K562 (cell line): ENCODE measurements around the gene TBC1D16. TPM values are rescaled to one million over a fixed set of nuclear protein-coding genes. Genes with fewer than 3 reads are reported as not detected.

Source experiments
- ATAC-seq: fragments of 200-7000 bp; cut with Tn5 transposase; 3 replicates; pipeline ENCODE4 v1.9.1; 2020; ENCODE audit warnings: moderate library complexity
- BruUV-seq: library from RNA; stranded (reverse); fragments of 400-500 nt; replicated peaks from 2 replicates; lab custom pipeline; 2021; lab: Mats Ljungman, UMichigan
- CTCF ChIA-PET: fragments of 300-600 bp; formaldehyde crosslinking; extraction: SDS; loops from one replicate; lab custom pipeline; 2021; ENCODE audit warnings: low intra/inter-chr PET ratio; lab: Yijun Ruan, JAX
- POLR2A ChIA-PET: fragments of 300-600, 350-650 bp; sonication (Branson Sonifier 250); formaldehyde crosslinking; extraction: SDS; loops from one replicate; lab custom pipeline; 2021; ENCODE audit warnings: antibody characterized with exemption, inconsistent platforms; lab: Yijun Ruan, JAX
- DNase-seq, 4 experiments: peaks; one replicate each; pipeline versions ENCODE4 v3.0.0 to v3.0.0-alpha.2; 2011 to 2018; ENCODE audit warnings: low spot score in 3 of 4, mixed read lengths in 3 of 4; ENCODE audit errors: extremely low read depth in 1 of 4
- FAIRE-seq: peaks from 2 replicates; lab custom pipeline; 2011; peaks lifted over from hg19 to GRCh38; lab: Jason Lieb, UNC
- H2AFZ ChIP-seq: 2 replicates; pipeline ENCODE4 v1.6.0; 2011; ENCODE audit warnings: low read depth, low read length, control low read depth, inconsistent platforms
- H3K27ac ChIP-seq: fragments of 200-600 bp; 3 replicates; pipeline ENCODE4 v1.8.0; 2011; ENCODE audit warnings: low read depth, mild to moderate bottlenecking, control low read depth, inconsistent platforms, low read length, moderate library complexity, mixed read lengths; ENCODE audit errors: extremely low read depth
- H3K27me3 ChIP-seq, 2 experiments: fragments of 300-600 bp in 1 of 2; 2 replicates in 1 of 2; 3 replicates in 1 of 2; pipeline versions ENCODE4 v1.6.0 to v1.8.0; 2011; ENCODE audit warnings: inconsistent platforms in 2 of 2, low read length in 2 of 2, mild to moderate bottlenecking in 1 of 2, mixed read lengths in 1 of 2, moderate library complexity in 1 of 2; ENCODE audit not compliant: control insufficient read depth in 2 of 2, insufficient read depth in 2 of 2
- H3K36me3 ChIP-seq: fragments of 300-600 bp; 3 replicates; pipeline ENCODE4 v1.8.0; 2011; ENCODE audit warnings: mild to moderate bottlenecking, low read length, inconsistent platforms; ENCODE audit not compliant: control insufficient read depth, insufficient read depth
- H3K4me1 ChIP-seq, 2 experiments: fragments of 200-600 bp in 1 of 2; replicated peaks in 1 of 2; 2 replicates in 1 of 2; 3 replicates in 1 of 2; pipeline versions ENCODE4 v1.5.1 to v1.8.0; 2011; ENCODE audit warnings: inconsistent platforms in 2 of 2, low read length in 2 of 2, mild to moderate bottlenecking in 1 of 2, mixed read lengths in 1 of 2, moderate library complexity in 1 of 2; ENCODE audit not compliant: control insufficient read depth in 2 of 2, insufficient read depth in 2 of 2
- H3K4me2 ChIP-seq: 2 replicates; pipeline ENCODE4 v1.6.1; 2011; ENCODE audit warnings: low read length, control low read depth, inconsistent platforms, mixed read lengths; ENCODE audit not compliant: insufficient read depth
- H3K4me3 ChIP-seq: fragments of 200-600 bp; sonication (generic), shearing (Covaris generic); 2 replicates; pipeline ENCODE4 v1.5.1; 2016; ENCODE audit warnings: control low read depth, inconsistent platforms
- H3K79me2 ChIP-seq: fragments of 200-600 bp; 3 replicates; pipeline ENCODE4 v1.8.0; 2011; ENCODE audit warnings: low read length, inconsistent platforms; ENCODE audit not compliant: control insufficient read depth, insufficient read depth
- H3K9ac ChIP-seq, 2 experiments: 2 replicates each; pipeline versions ENCODE4 v1.6.0 to v1.6.1; 2011; ENCODE audit warnings: low read depth in 2 of 2, low read length in 2 of 2, control low read depth in 1 of 2, inconsistent platforms in 1 of 2, mild to moderate bottlenecking in 1 of 2, mixed read lengths in 1 of 2; ENCODE audit not compliant: insufficient read depth in 1 of 2
- H3K9me1 ChIP-seq: one replicate; pipeline ENCODE4 v1.6.0; 2011; ENCODE audit warnings: inconsistent platforms, mild to moderate bottlenecking, low read length, moderate library complexity; ENCODE audit not compliant: control insufficient read depth, insufficient read depth
- H3K9me3 ChIP-seq: replicated peaks from 2 replicates; pipeline ENCODE4 v1.5.1; 2011; ENCODE audit warnings: low read depth, low read length, inconsistent platforms; ENCODE audit not compliant: control insufficient read depth, insufficient read depth
- H4K20me1 ChIP-seq: replicated peaks from 2 replicates; pipeline ENCODE4 v1.6.1; 2011; ENCODE audit warnings: low read length, inconsistent platforms, mixed read lengths; ENCODE audit not compliant: control insufficient read depth, insufficient read depth
- ATF3 ChIP-seq, 2 experiments: fragments of 450-650 bp in 1 of 2; sonication (generic) in 1 of 2; formaldehyde crosslinking in 1 of 2; IDR thresholded peaks in 1 of 2; conservative IDR thresholded peaks in 1 of 2; 2 replicates each; pipeline versions ENCODE4 v1.6.1 to v1.8.1; 2016 to 2023; ENCODE audit warnings: mild to moderate bottlenecking in 2 of 2, moderate library complexity in 2 of 2, inconsistent platforms in 1 of 2, missing genetic modification reagents in 1 of 2
- CHCHD3 ChIP-seq: fragments of 250-450 bp; sonication (Bioruptor Pico); IDR thresholded peaks from 2 replicates; pipeline ENCODE4 v2.1.2; 2022; ENCODE audit warnings: mild to moderate bottlenecking
- PRDM10 ChIP-seq: fragments of 450-650 bp; IDR thresholded peaks from 2 replicates; pipeline ENCODE4 v1.6.1; 2018; ENCODE audit not compliant: partially characterized antibody
- TRIM25 ChIP-seq: fragments of 450-650 bp; IDR thresholded peaks from 2 replicates; pipeline ENCODE4 v1.7.0; 2016; ENCODE audit warnings: borderline replicate concordance
- WGBS: fragments of 100-300 bp; shearing (Covaris generic); methylation state at CpG from one replicate; pipeline ENCODE4 v1.1.6; 2016; ENCODE audit warnings: low coverage, mixed read lengths; ENCODE audit not compliant: insufficient coverage; ENCODE audit errors: missing lambda C conversion rate; 5-methylcytosine and 5-hydroxymethylcytosine counted together
- in situ Hi-C: fragments of 300-500 bp; cut with MboI; formaldehyde crosslinking; loops from 4 replicates; pipeline ENCODE4 v1.15.0; 2018; ENCODE audit warnings: inconsistent platforms, mixed read lengths
- intact Hi-C: fragments of 100-400 bp; cut with micrococcal nuclease; formaldehyde crosslinking; loops from 2 replicates; pipeline ENCODE4 v1.14.2; 2022
- polyA plus RNA-seq, 8 experiments: library from polyadenylated mRNA; depleted of rRNA in 4 of 8; stranded (reverse) in 5 of 8; unstranded in 3 of 8; fragments of >200 nt; fragmentation: Nextera tagmentation in 2 of 8; fragmentation: Illumina TruSeq in 1 of 8; extraction: Ambion mirVana in 2 of 8; extraction: Trizol in 1 of 8; gene quantifications; 2 replicates each; pipeline versions ENCODE4 v1.2.1 to v1.2.3, GENCODE V29; 2011 to 2014; ENCODE audit warnings: inconsistent platforms in 1 of 8, missing spikeins in 1 of 8
- total RNA-seq, 7 experiments: library from RNA; depleted of rRNA in 6 of 7; stranded (reverse); fragments of >200 nt in 6 of 7; fragmentation: Illumina TruSeq in 2 of 7; extraction: Trizol in 2 of 7; gene quantifications; 2 replicates each; pipeline versions ENCODE4 v1.2.1 to v1.2.3, GENCODE V29; 2011 to 2021; ENCODE audit warnings: low replicate concordance in 1 of 7

The TBC1D16 gene
- total and polyA plus RNA-seq, 9 of the 15 experiments (the other 6 are each of a cell fraction or from before 2014, with no cell fraction given) = 0.01 to 0.20 (median 0.03) TPM; not detected in 1

GRCh38 chr17:80060644-80061043 is 25.0 kb upstream of the TBC1D16 start (continued):
- no peak for TF ChIP-seq PRDM10
- TF ChIP-seq TRIM25 = no peak
- TF ChIP-seq, all 486 proteins: peak for 0

- no peak overlapping the region for H3K27ac ChIP-seq
- CTCF ChIA-PET = no interaction called here
- H3K9me1 ChIP-seq = no peaks in the 10 kb centered on the region
- DNase-seq (no peak), FAIRE-seq (no peak), ATAC-seq (peak; percentile 49; the same call in 1 of the 3 replicates)
- H3K27me3 ChIP-seq = peaks cover 35 to 55% of the 10 kb centered on the region in 2 experiments
- no peaks in the 10 kb centered on the region for H3K36me3 ChIP-seq
- intact Hi-C loops (no loop called here), in situ Hi-C loops (no loop called here)
- WGBS = 10% methylated on average over 26 of the region's 28 CpGs
- TF ChIP-seq CHCHD3 (CRISPR knock-in tag) (no peak), ATF3 (IDR thresholded peaks at IDR 0.05) (peak; percentile 14; the same call in 1 of the 2 replicates), ATF3 (CRISPR knock-in tag; conservative IDR thresholded peaks at IDR 0.05) (no peak)
- no peaks in the 10 kb centered on the region for H4K20me1 ChIP-seq
- no TSS peak for BruUV-seq
- H3K4me1 ChIP-seq = no peaks in the 10 kb centered on the region
- H3K79me2 ChIP-seq = no peaks in the 10 kb centered on the region
- no peak overlapping the region; a peak in 1 of 4 replicates for H3K9ac ChIP-seq
- no peak overlapping the region for H2AFZ ChIP-seq
- H3K4me3 ChIP-seq = no peak overlapping the region
- POLR2A ChIA-PET = interaction anchor here (0.6 to 1.0 kb wide), 5 partner anchors 35 to 1029 kb away, joined by 3 to 6 read pairs (median 4); no protein-coding TSS in a partner anchor
- H3K4me2 ChIP-seq = no peak overlapping the region
- no peaks in the 10 kb centered on the region for H3K9me3 ChIP-seq
Measured at GRCh38 chr17:80058311-80058955, 22.8 kb upstream of the TBC1D16 start.
